Measurements from ENCODE around the gene KCTD8. TPM values are rescaled to one million over a fixed set of nuclear protein-coding genes. Genes with fewer than 3 reads are reported as not detected.

KCTD8 gene
- total and polyA plus RNA-seq, 7 experiments from 2014 or later: not detected

GRCh38 chr4:44132526-44132925 lies 316.1 kb downstream of the KCTD8 start:
- no peaks in the 10 kb centered on the region for H3K36me3 Mint-ChIP-seq
- DNase-seq (no peak), ATAC-seq (no peak)
- H3K4me1 Mint-ChIP-seq: no peaks in the 10 kb centered on the region
- ChIA-PET CTCF (no interaction called here), POLR2A (no interaction called here)
- no peaks in the 10 kb centered on the region for H3K27me3 ChIP-seq (ENCODE audit: control insufficient read depth in 2 of 2, insufficient read depth in 2 of 2, low read length in 2 of 2)
- intact Hi-C loops (cut with micrococcal nuclease): no loop called here
- no peaks in the 10 kb centered on the region for H3K27me3 Mint-ChIP-seq
- H3K4me3 ChIP-seq (ENCODE audit: low read length): no peak overlapping the region
- H3K9me3 Mint-ChIP-seq: peaks cover 2 to 33% (median 6%) of the 10 kb centered on the region in 11 donors
- no peak overlapping the region for H3K27ac ChIP-seq (ENCODE audit: low read depth, low read length)
- no peaks in the 10 kb centered on the region for H3K4me1 ChIP-seq (ENCODE audit: control insufficient read depth in 2 of 2, insufficient read depth in 2 of 2, low read length in 2 of 2)
- H3K9me3 ChIP-seq (ENCODE audit: control insufficient read depth in 2 of 3, low read length in 3 of 3): no peaks in the 10 kb centered on the region
- H3K27ac Mint-ChIP-seq: no peak overlapping the region
- no peak overlapping the region for H3K4me3 Mint-ChIP-seq
- no peaks in the 10 kb centered on the region for H3K36me3 ChIP-seq (ENCODE audit: control insufficient read depth in 2 of 3, insufficient read depth in 3 of 3, low read length in 3 of 3)

Other genes with a start within 250 kb of the KCTD8 start
- gene YIPF7, start 202.8 kb upstream of the KCTD8 start, total RNA-seq: not detected
- gene YIPF7, start 202.8 kb upstream of the KCTD8 start, polyA plus RNA-seq: not detected
- 10 to 100 TPM; 15.5 to 26.0 (median 25.0) TPM for gene GUF1, start 229.6 kb upstream of the KCTD8 start, total RNA-seq
- 10 to 100 TPM; 11.0 to 11.3 TPM for gene GUF1, start 229.6 kb upstream of the KCTD8 start, polyA plus RNA-seq

All from naive thymus-derived CD4-positive, alpha-beta T cell (primary cell).